NCI-H146 (cell line): Measurements from ENCODE around the gene DPH3.

Experiments
- DNase-seq: peaks from one replicate; lab custom pipeline; 2025; lab: John Stamatoyannopoulos, UW

DPH3 gene

GRCh38 chr3:16233806-16234205 is 30.9 kb downstream of the DPH3 start:
- no peak for DNase-seq

GRCh38 chr3:16231983-16232382 is 32.8 kb downstream of the DPH3 start:
- DNase-seq = no peak

- DNase-seq = no peak
These were observed 35.1 kb downstream of the DPH3 start for GRCh38 chr3:16229681-16230080.

GRCh38 chr3:16227566-16227965 is 37.2 kb downstream of the DPH3 start:
- DNase-seq = no peak

GRCh38 chr3:16224325-16224724 is 40.4 kb downstream of the DPH3 start:
- DNase-seq = no peak

- no peak for DNase-seq
These were observed 42.2 kb downstream of the DPH3 start for GRCh38 chr3:16222547-16222946.

GRCh38 chr3:16221990-16222389 is 42.8 kb downstream of the DPH3 start:
- no peak for DNase-seq

- no peak for DNase-seq
These were observed 45.0 kb downstream of the DPH3 start for GRCh38 chr3:16219777-16220176.

- DNase-seq = no peak
These were observed 48.3 kb downstream of the DPH3 start for GRCh38 chr3:16216373-16216935.

GRCh38 chr3:16214366-16214765 is 50.4 kb downstream of the DPH3 start:
- DNase-seq = no peak

GRCh38 chr3:16211176-16211904 is 53.4 kb downstream of the DPH3 start:
- DNase-seq = no peak
